ENCODE results near the gene ENDOV. TPM values are rescaled to one million over a fixed set of nuclear protein-coding genes. Genes with fewer than 3 reads are reported as not detected.

Gene ENDOV
- total RNA-seq, 4 donors from 2014 or later: 2.0 to 17.5 (median 9.9) TPM

- no peak for TF ChIP-seq CTCF (IDR thresholded peaks at IDR 0.05; ENCODE audit: low read depth)
These were observed 1.0 kb upstream of the ENDOV start for GRCh38 chr17:80413771-80414507.

- TF ChIP-seq CTCF (IDR thresholded peaks at IDR 0.05; ENCODE audit: low read depth): no peak
These were observed 512 bp upstream of the ENDOV start for GRCh38 chr17:80414508-80414802.

GRCh38 chr17:80415626-80416137 is 715 bp downstream of the ENDOV start:
- no peak for TF ChIP-seq CTCF (IDR thresholded peaks at IDR 0.05; ENCODE audit: low read depth)

- TF ChIP-seq CTCF (IDR thresholded peaks at IDR 0.05; ENCODE audit: low read depth): no peak
These were observed 1.4 kb downstream of the ENDOV start for GRCh38 chr17:80416260-80416939.

- TF ChIP-seq CTCF (IDR thresholded peaks at IDR 0.05; ENCODE audit: low read depth): no peak
These were observed 1.9 kb downstream of the ENDOV start for GRCh38 chr17:80416940-80417293.

GRCh38 chr17:80418589-80418988 is 3.6 kb downstream of the ENDOV start:
- no peak for TF ChIP-seq CTCF (IDR thresholded peaks at IDR 0.05; ENCODE audit: low read depth)

GRCh38 chr17:80419255-80419654 is 4.3 kb downstream of the ENDOV start:
- TF ChIP-seq CTCF (IDR thresholded peaks at IDR 0.05; ENCODE audit: low read depth): no peak
